Karpas-422 (cell line): ENCODE results near the gene SCUBE2. TPM values are rescaled to one million over a fixed set of nuclear protein-coding genes. Genes with fewer than 3 reads are reported as not detected.

Source experiments
- DNase-seq: peaks from one replicate; pipeline ENCODE4 v3.0.0-alpha.2; 2015
- H2AFZ ChIP-seq: fragments of 200-600 bp; sonication (generic); 2 replicates; pipeline ENCODE4 v1.6.1; 2014; ENCODE audit warnings: antibody characterized with exemption, low read length, mixed read lengths
- H3K27ac ChIP-seq: fragments of 200-600 bp; sonication (generic); 2 replicates; pipeline ENCODE4 v1.5.1; 2014; ENCODE audit warnings: mild to moderate bottlenecking, low read length, moderate library complexity
- H3K27me3 ChIP-seq: fragments of 200-600 bp; sonication (generic); 2 replicates; pipeline ENCODE4 v1.6.1; 2014; ENCODE audit warnings: low read length, mixed read lengths
- H3K36me3 ChIP-seq: fragments of 200-600 bp; sonication (generic); 2 replicates; pipeline ENCODE4 v1.6.1; 2014; ENCODE audit warnings: low read length, mixed read lengths; ENCODE audit not compliant: insufficient read depth
- H3K4me1 ChIP-seq: fragments of 200-600 bp; sonication (generic); 2 replicates; pipeline ENCODE4 v1.6.1; 2014; ENCODE audit warnings: mild to moderate bottlenecking, low read length, mixed read lengths
- H3K4me2 ChIP-seq: fragments of 200-600 bp; sonication (generic); 2 replicates; pipeline ENCODE4 v1.6.1; 2014; ENCODE audit warnings: low read length, low read depth, mild to moderate bottlenecking; ENCODE audit not compliant: poor library complexity, severe bottlenecking
- H3K4me3 ChIP-seq: fragments of 200-600 bp; sonication (generic); 2 replicates; pipeline ENCODE4 v1.5.1; 2014; ENCODE audit warnings: mild to moderate bottlenecking, antibody characterized with exemption, low read length, mixed read lengths
- H3K79me2 ChIP-seq: fragments of 200-600 bp; sonication (generic); 2 replicates; pipeline ENCODE4 v1.6.1; 2014; ENCODE audit warnings: mild to moderate bottlenecking, low read length, mixed read lengths
- H3K9ac ChIP-seq: fragments of 200-600 bp; sonication (generic); 2 replicates; pipeline ENCODE4 v1.6.0; 2014; ENCODE audit warnings: low read length
- H3K9me2 ChIP-seq: fragments of 200-600 bp; sonication (generic), shearing (Covaris generic); replicated peaks from 2 replicates; pipeline ENCODE4 v1.6.0; 2014; ENCODE audit warnings: mild to moderate bottlenecking, low read length, moderate library complexity; ENCODE audit not compliant: insufficient read depth
- H3K9me3 ChIP-seq: fragments of 300-700, 200-600 bp; sonication (generic); 2 replicates; pipeline ENCODE4 v1.6.1; 2014; ENCODE audit warnings: low read length, mixed read lengths
- H4K20me1 ChIP-seq: fragments of 200-600 bp; sonication (generic); 2 replicates; pipeline ENCODE4 v1.6.1; 2014; ENCODE audit warnings: mild to moderate bottlenecking, antibody characterized with exemption, low read length, low read depth; ENCODE audit not compliant: insufficient read depth
- total RNA-seq: library from RNA; depleted of rRNA; stranded (reverse); fragments of >200 nt; shearing (Covaris generic); gene quantifications from 2 replicates; pipeline ENCODE4 v1.2.3, GENCODE V29; 2014; ENCODE audit warnings: low replicate concordance

Gene SCUBE2
- total RNA-seq, 1 experiment from 2014 or later, result not detected

GRCh38 chr11:9065607-9066432, 25.6 kb downstream of the SCUBE2 start:
- no peak overlapping the region for H3K9ac ChIP-seq
- no peaks in the 10 kb centered on the region for H3K36me3 ChIP-seq
- no peaks in the 10 kb centered on the region for H3K9me2 ChIP-seq
- no peak overlapping the region for H2AFZ ChIP-seq
- H3K27me3 ChIP-seq, result no peaks in the 10 kb centered on the region; the same call in 1 of the 2 replicates
- H3K9me3 ChIP-seq, result no peaks in the 10 kb centered on the region
- peaks cover 4% of the 10 kb centered on the region; the same call in 1 of the 2 replicates for H3K4me1 ChIP-seq
- H3K79me2 ChIP-seq, result no peaks in the 10 kb centered on the region
- no peak overlapping the region for H3K4me3 ChIP-seq
- no peak overlapping the region for H3K4me2 ChIP-seq
- H4K20me1 ChIP-seq, result no peaks in the 10 kb centered on the region
- DNase-seq, result no peak
- H3K27ac ChIP-seq, result no peak overlapping the region

- no peak overlapping the region for H3K27ac ChIP-seq
- H2AFZ ChIP-seq, result no peak overlapping the region
- no peaks in the 10 kb centered on the region for H3K9me2 ChIP-seq
- no peaks in the 10 kb centered on the region for H3K36me3 ChIP-seq
- DNase-seq, result no peak
- no peaks in the 10 kb centered on the region for H3K9me3 ChIP-seq
- H3K4me2 ChIP-seq, result no peak overlapping the region
- H3K79me2 ChIP-seq, result no peaks in the 10 kb centered on the region
- H4K20me1 ChIP-seq, result no peaks in the 10 kb centered on the region
- H3K4me1 ChIP-seq, result no peaks in the 10 kb centered on the region
- H3K27me3 ChIP-seq, result no peaks in the 10 kb centered on the region
- no peak overlapping the region for H3K9ac ChIP-seq
- no peak overlapping the region for H3K4me3 ChIP-seq
Measured at GRCh38 chr11:9061807-9062206, 29.6 kb downstream of the SCUBE2 start.

DNA sequence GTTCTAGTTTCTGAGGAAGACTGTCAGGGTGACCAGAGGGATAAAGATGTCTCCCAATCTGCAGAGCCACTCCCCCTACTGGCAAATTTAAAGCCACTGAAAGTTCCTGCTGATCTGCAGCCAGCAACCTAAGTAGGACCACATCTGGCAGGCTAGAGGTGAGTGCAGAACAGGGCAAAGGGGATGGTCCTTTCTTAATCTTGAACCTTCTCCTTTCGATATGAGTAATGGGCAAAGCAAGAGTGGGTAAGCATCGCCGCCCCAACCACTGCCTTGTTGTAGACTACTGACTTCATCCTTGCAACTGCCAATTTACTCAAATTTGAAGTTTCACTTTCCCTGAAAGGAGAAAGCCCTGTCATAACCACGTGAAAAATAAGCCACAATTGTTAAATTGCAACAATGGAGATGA, 30.7 kb downstream of the SCUBE2 start:
- H3K9me3 ChIP-seq, result no peaks in the 10 kb centered on the region
- no peak overlapping the region for H3K27ac ChIP-seq
- no peak overlapping the region for H3K4me3 ChIP-seq
- no peaks in the 10 kb centered on the region for H4K20me1 ChIP-seq
- H3K9me2 ChIP-seq, result no peaks in the 10 kb centered on the region
- H3K36me3 ChIP-seq, result no peaks in the 10 kb centered on the region
- H3K27me3 ChIP-seq, result no peaks in the 10 kb centered on the region
- no peak overlapping the region for H2AFZ ChIP-seq
- no peaks in the 10 kb centered on the region for H3K79me2 ChIP-seq
- H3K4me1 ChIP-seq, result no peaks in the 10 kb centered on the region
- H3K9ac ChIP-seq, result no peak overlapping the region
- DNase-seq, result peak; percentile 73
- H3K4me2 ChIP-seq, result no peak overlapping the region

DNA sequence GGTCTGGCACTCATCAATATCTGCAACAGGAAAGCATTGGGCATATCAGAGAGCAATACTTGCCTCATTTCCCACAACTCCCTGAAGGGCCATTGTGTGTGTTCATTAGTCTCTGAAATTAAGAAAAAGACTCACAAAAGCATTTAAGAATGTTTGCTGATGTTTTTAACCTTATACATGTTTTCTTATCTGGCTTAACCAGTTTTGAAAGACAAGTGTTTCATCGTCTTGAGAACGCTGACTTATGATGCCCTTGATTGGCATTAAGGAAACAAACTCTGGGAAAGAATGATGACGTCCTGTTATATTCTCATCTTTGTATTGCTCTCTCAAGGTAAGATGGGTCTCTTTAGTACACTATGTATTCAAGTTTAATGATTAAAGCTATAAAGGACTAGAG, 32.0 kb downstream of the SCUBE2 start:
- Histone ChIP-seq H3K27me3 (no peaks in the 10 kb centered on the region), H3K36me3 (no peaks in the 10 kb centered on the region), H2AFZ (no peak overlapping the region), H3K79me2 (no peaks in the 10 kb centered on the region), H3K4me3 (no peak overlapping the region), H3K9me3 (no peaks in the 10 kb centered on the region), H3K27ac (no peak overlapping the region), H3K9me2 (no peaks in the 10 kb centered on the region), H3K4me2 (no peak overlapping the region), H3K4me1 (no peaks in the 10 kb centered on the region), H3K9ac (no peak overlapping the region), H4K20me1 (no peaks in the 10 kb centered on the region)
- DNase-seq, result no peak

GRCh38 chr11:9057888-9058287, 33.5 kb downstream of the SCUBE2 start:
- Histone ChIP-seq H3K36me3 (no peaks in the 10 kb centered on the region), H2AFZ (no peak overlapping the region), H3K79me2 (no peaks in the 10 kb centered on the region), H3K9me2 (no peaks in the 10 kb centered on the region), H3K9me3 (no peaks in the 10 kb centered on the region), H3K4me3 (no peak overlapping the region), H4K20me1 (no peaks in the 10 kb centered on the region), H3K27ac (no peak overlapping the region), H3K4me1 (no peaks in the 10 kb centered on the region), H3K9ac (no peak overlapping the region), H3K4me2 (no peak overlapping the region), H3K27me3 (no peaks in the 10 kb centered on the region)
- DNase-seq, result no peak

DNA sequence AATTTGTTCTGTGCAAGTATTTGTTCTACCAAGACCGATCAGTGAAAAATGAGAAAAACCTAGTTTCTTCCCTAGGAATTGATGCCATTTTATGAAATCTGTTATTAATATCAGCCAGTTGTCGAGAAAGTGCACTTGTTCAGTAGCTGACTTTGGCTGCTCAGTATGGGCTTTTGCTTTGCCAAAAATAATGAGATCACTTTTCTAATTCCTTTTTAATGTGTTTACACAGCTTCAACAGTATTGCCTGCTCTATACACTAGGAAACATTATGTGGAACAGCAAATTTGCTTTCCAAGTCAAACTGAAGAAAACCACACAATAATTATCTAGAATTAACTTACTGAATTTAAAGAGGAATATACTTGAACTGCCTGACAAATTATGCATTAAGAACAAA, 34.4 kb downstream of the SCUBE2 start:
- Histone ChIP-seq H3K9me3 (no peaks in the 10 kb centered on the region), H2AFZ (no peak overlapping the region), H3K79me2 (no peaks in the 10 kb centered on the region), H3K36me3 (no peaks in the 10 kb centered on the region), H3K4me3 (no peak overlapping the region), H4K20me1 (no peaks in the 10 kb centered on the region), H3K4me2 (no peak overlapping the region), H3K27ac (no peak overlapping the region), H3K9ac (no peak overlapping the region), H3K9me2 (no peaks in the 10 kb centered on the region), H3K27me3 (no peaks in the 10 kb centered on the region), H3K4me1 (no peaks in the 10 kb centered on the region)
- no peak for DNase-seq

DNA sequence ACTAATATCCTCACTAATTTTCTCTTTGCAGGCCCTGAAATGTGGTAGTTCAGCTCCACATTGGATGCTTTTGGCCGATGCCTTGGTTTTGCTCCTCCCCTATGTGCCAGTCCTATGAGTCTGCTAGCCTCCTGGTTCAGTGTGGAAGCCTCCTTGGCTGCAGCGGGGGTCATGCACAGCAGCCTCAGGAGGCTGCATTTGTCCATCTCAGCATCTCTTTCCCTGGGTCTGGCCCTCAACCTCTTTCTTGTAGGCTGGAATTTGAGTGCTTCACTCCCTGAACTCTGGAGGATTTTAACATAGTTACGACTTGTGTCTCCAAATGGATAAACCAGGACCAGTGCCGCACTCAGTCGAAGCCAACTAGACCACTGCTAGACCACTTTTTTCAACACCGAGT, 34.9 kb downstream of the SCUBE2 start:
- no peak overlapping the region for H3K9ac ChIP-seq
- H3K79me2 ChIP-seq, result no peaks in the 10 kb centered on the region
- H3K9me2 ChIP-seq, result no peaks in the 10 kb centered on the region
- H3K4me1 ChIP-seq, result no peaks in the 10 kb centered on the region
- no peak for DNase-seq
- no peak overlapping the region for H3K4me2 ChIP-seq
- H3K27me3 ChIP-seq, result no peaks in the 10 kb centered on the region
- H4K20me1 ChIP-seq, result no peaks in the 10 kb centered on the region
- H3K36me3 ChIP-seq, result no peaks in the 10 kb centered on the region
- no peak overlapping the region for H3K4me3 ChIP-seq
- no peaks in the 10 kb centered on the region for H3K9me3 ChIP-seq
- H3K27ac ChIP-seq, result no peak overlapping the region
- no peak overlapping the region for H2AFZ ChIP-seq

- Histone ChIP-seq H3K9me3 (no peaks in the 10 kb centered on the region), H3K27me3 (no peaks in the 10 kb centered on the region), H3K27ac (no peak overlapping the region), H3K4me2 (no peak overlapping the region), H3K79me2 (no peaks in the 10 kb centered on the region), H2AFZ (no peak overlapping the region), H3K9me2 (no peaks in the 10 kb centered on the region), H3K4me1 (no peaks in the 10 kb centered on the region), H3K4me3 (no peak overlapping the region), H3K9ac (no peak overlapping the region), H3K36me3 (no peaks in the 10 kb centered on the region), H4K20me1 (no peaks in the 10 kb centered on the region)
- no peak for DNase-seq
Measured at GRCh38 chr11:9053316-9054035, 37.9 kb downstream of the SCUBE2 start.
